ENCODE measurements around the gene RAPGEFL1. TPM values are rescaled to one million over a fixed set of nuclear protein-coding genes. Genes with fewer than 3 reads are reported as not detected.
A peak's percentile ranks its signal among the peaks of the same experiment; 100 is the strongest.

Gene RAPGEFL1
- total and polyA plus RNA-seq, 10 of the 15 experiments (the other 5 are each of a cell fraction or from before 2014, with no cell fraction given): 0.13 to 3.2 (median 1.5) TPM

DNA sequence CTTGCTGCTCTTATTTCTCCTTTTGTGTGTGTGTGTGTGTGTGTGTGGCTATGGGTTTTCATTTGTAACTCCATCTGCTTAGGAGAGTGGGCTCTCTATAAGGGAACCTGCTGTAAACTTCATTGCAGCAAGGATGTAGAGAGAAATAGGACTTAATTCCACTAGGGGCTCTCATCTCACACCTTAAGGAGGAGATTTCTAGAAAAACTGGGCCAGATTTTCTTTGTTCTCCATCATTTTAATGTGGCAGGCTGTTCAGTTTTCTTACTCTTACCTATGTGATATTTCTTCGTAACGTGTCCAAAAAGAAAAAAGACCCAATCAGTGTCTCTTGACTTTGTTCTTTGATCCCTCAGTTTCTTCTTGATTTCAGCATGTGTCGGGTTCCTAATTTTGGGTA lies 41.5 kb upstream of the RAPGEFL1 start:
- FAIRE-seq (no peak), DNase-seq (ENCODE audit: low read depth, low spot score) (no peak), ATAC-seq (no peak)
- Histone ChIP-seq H3K36me3 (ENCODE audit: control insufficient read depth in 2 of 2, insufficient read depth in 2 of 2, low read length in 1 of 2) (peaks cover 2 to 37% of the 10 kb centered on the region in 2 experiments; a peak in 3 of 4 replicates), H3K4me1 (ENCODE audit: control insufficient read depth, insufficient read depth, low read length) (no peaks in the 10 kb centered on the region), H3K4me3 (no peak overlapping the region), H3K27me3 (replicated peaks in 1 of 2; ENCODE audit: control insufficient read depth in 2 of 2, insufficient read depth in 2 of 2, low read length in 1 of 2) (no peaks in the 10 kb centered on the region), H3K27ac (ENCODE audit: control insufficient read depth, insufficient read depth) (no peak overlapping the region), H4K20me1 (ENCODE audit: control insufficient read depth, insufficient read depth) (no peaks in the 10 kb centered on the region), H3K79me2 (ENCODE audit: control insufficient read depth, insufficient read depth, low read length) (peaks cover 22% of the 10 kb centered on the region), H3K9ac (ENCODE audit: control insufficient read depth, insufficient read depth, low read length) (no peak overlapping the region), H2AFZ (ENCODE audit: control insufficient read depth, low read depth, low read length) (no peak overlapping the region), H3K4me2 (ENCODE audit: control insufficient read depth, insufficient read depth) (no peak overlapping the region), H3K9me3 (replicated peaks; ENCODE audit: control insufficient read depth, insufficient read depth, low read length) (no peaks in the 10 kb centered on the region; the same call in 2 of the 3 replicates)
- CTCF ChIA-PET: interaction anchor here (1.5 to 2.0 kb wide), 3 partner anchors 10 to 57 kb away, joined by 3 to 7 read pairs (median 3); no protein-coding TSS in a partner anchor
- SMC1A ChIA-PET (ENCODE audit: uncharacterized antibody, unreplicated experiment): interaction anchor here (1.4 to 2.0 kb wide), 3 partner anchors 11 to 23 kb away, joined by 4 to 13 read pairs (median 6); no protein-coding TSS in a partner anchor
- no TSS peak for BruUV-seq (replicated peaks)
- POLR2A ChIA-PET: interaction anchor here (2.9 to 4.9 kb wide), 2 partner anchors 11 to 12 kb away, joined by 14 to 45 read pairs; partner anchors contain the start of gene MSL1
- in situ Hi-C loops (cut with MboI) (no loop called here), intact Hi-C loops (cut with micrococcal nuclease; ENCODE audit: unreplicated experiment) (no loop called here)
- WGBS (ENCODE audit: insufficient coverage, insufficient replicate concordance, low lambda C conversion rate, missing lambda C conversion rate): 98% methylated on average over 3 of the region's 3 CpGs
- TF ChIP-seq KLF5 (IDR thresholded peaks at IDR 0.05; ENCODE audit: partially characterized antibody): no peak
- TF ChIP-seq, protein P1, sequence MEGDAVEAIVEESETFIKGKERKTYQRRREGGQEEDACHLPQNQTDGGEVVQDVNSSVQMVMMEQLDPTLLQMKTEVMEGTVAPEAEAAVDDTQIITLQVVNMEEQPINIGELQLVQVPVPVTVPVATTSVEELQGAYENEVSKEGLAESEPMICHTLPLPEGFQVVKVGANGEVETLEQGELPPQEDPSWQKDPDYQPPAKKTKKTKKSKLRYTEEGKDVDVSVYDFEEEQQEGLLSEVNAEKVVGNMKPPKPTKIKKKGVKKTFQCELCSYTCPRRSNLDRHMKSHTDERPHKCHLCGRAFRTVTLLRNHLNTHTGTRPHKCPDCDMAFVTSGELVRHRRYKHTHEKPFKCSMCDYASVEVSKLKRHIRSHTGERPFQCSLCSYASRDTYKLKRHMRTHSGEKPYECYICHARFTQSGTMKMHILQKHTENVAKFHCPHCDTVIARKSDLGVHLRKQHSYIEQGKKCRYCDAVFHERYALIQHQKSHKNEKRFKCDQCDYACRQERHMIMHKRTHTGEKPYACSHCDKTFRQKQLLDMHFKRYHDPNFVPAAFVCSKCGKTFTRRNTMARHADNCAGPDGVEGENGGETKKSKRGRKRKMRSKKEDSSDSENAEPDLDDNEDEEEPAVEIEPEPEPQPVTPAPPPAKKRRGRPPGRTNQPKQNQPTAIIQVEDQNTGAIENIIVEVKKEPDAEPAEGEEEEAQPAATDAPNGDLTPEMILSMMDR (IDR thresholded peaks at IDR 0.05 in 2 of 3, conservative IDR thresholded peaks at IDR 0.05 in 1 of 3; ENCODE audit: control insufficient read depth in 2 of 3, extremely low read depth in 1 of 3, insufficient read depth in 1 of 3, low read depth in 3 of 3, low read length in 3 of 3): peak in 1 of 3 experiments; percentile 10; a peak in 1 of 6 replicates
- RAD21 ChIA-PET (ENCODE audit: unreplicated experiment): interaction anchor here (0.9 to 2.0 kb wide), 2 partner anchors 12 to 23 kb away, joined by 3 to 6 read pairs; no protein-coding TSS in a partner anchor
